Mesothelial cell of epicardium (in vitro differentiated cells): ENCODE results near the gene PEX1. TPM values are rescaled to one million over a fixed set of nuclear protein-coding genes. Genes with fewer than 3 reads are reported as not detected.
A peak's percentile ranks its signal among the peaks of the same experiment; 100 is the strongest.

ENCODE experiments used
- DNase-seq, 2 experiments: peaks; one replicate each; pipeline ENCODE4 v3.0.0; 2021; ENCODE audit warnings: low spot score in 2 of 2; ENCODE audit not compliant: unreplicated experiment in 2 of 2
- H3K27ac Mint-ChIP-seq: 2 replicates; pipeline ENCODE4 v1.8.0; 2021; ENCODE audit warnings: mixed read lengths
- H3K27me3 Mint-ChIP-seq: 2 replicates; pipeline ENCODE4 v1.8.0; 2021; ENCODE audit warnings: low read depth, mixed read lengths
- H3K36me3 Mint-ChIP-seq: 2 replicates; pipeline ENCODE4 v1.8.0; 2021; ENCODE audit warnings: mixed read lengths
- H3K4me1 Mint-ChIP-seq: 2 replicates; pipeline ENCODE4 v1.8.0; 2021; ENCODE audit warnings: mixed read lengths
- H3K4me3 Mint-ChIP-seq: 2 replicates; pipeline ENCODE4 v1.8.0; 2021; ENCODE audit warnings: mild to moderate bottlenecking, moderate library complexity, mixed read lengths
- H3K9me3 Mint-ChIP-seq: 2 replicates; pipeline ENCODE4 v1.8.0; 2021; ENCODE audit warnings: mixed read lengths
- CTCF ChIP-seq: fragments of 200-600 bp; sonication (generic); IDR thresholded peaks from one replicate; pipeline ENCODE4 v1.5.0; 2021; ENCODE audit warnings: antibody characterized with exemption; ENCODE audit not compliant: unreplicated experiment
- total RNA-seq: library from RNA; stranded (reverse); gene quantifications from 3 replicates; pipeline ENCODE4 v1.2.1, GENCODE V29; 2021

The PEX1 gene
- total RNA-seq, 1 donor from 2014 or later: 22.9 TPM

- TF ChIP-seq CTCF: no peak
- DNase-seq: no peak
- Mint-ChIP-seq H3K27me3 (no peaks in the 10 kb centered on the region), H3K36me3 (peaks cover 34% of the 10 kb centered on the region), H3K4me3 (no peak overlapping the region), H3K4me1 (peaks cover 11% of the 10 kb centered on the region), H3K27ac (no peak overlapping the region), H3K9me3 (no peaks in the 10 kb centered on the region)
These were observed 6.3 kb upstream of the PEX1 start for GRCh38 chr7:92534572-92534971.

- H3K4me1 Mint-ChIP-seq: peaks cover 24% of the 10 kb centered on the region
- H3K27ac Mint-ChIP-seq: peak overlapping the region; percentile 98
- no peak for TF ChIP-seq CTCF
- H3K4me3 Mint-ChIP-seq: peak overlapping the region; percentile 91
- no peaks in the 10 kb centered on the region for H3K9me3 Mint-ChIP-seq
- no peak for DNase-seq
- H3K36me3 Mint-ChIP-seq: peaks cover 14% of the 10 kb centered on the region
- H3K27me3 Mint-ChIP-seq: peaks cover 2% of the 10 kb centered on the region
These were observed 591 bp upstream of the PEX1 start for GRCh38 chr7:92528958-92529264.

- H3K27me3 Mint-ChIP-seq: peaks cover 2% of the 10 kb centered on the region
- peak overlapping the region; percentile 91 for H3K4me3 Mint-ChIP-seq
These were observed 776 bp downstream of the PEX1 start for GRCh38 chr7:92527300-92528187.

GRCh38 chr7:92523110-92523509, 5.2 kb downstream of the PEX1 start:
- DNase-seq: no peak

More at GRCh38 chr7:92527300-92528187, 776 bp downstream of the PEX1 start:
- Mint-ChIP-seq H3K27ac (peak overlapping the region; percentile 92), H3K9me3 (no peaks in the 10 kb centered on the region), H3K36me3 (peaks cover 6% of the 10 kb centered on the region), H3K4me1 (peaks cover 24% of the 10 kb centered on the region)
- peak; percentile 36 to 64 for DNase-seq
- no peak for TF ChIP-seq CTCF

GRCh38 chr7:92520024-92520423, 8.3 kb downstream of the PEX1 start:
- Mint-ChIP-seq H3K27ac (no peak overlapping the region), H3K36me3 (peaks cover 15% of the 10 kb centered on the region), H3K9me3 (no peaks in the 10 kb centered on the region), H3K4me3 (no peak overlapping the region), H3K27me3 (no peaks in the 10 kb centered on the region), H3K4me1 (no peaks in the 10 kb centered on the region)
- no peak for TF ChIP-seq CTCF
- no peak for DNase-seq

More at GRCh38 chr7:92523110-92523509, 5.2 kb downstream of the PEX1 start:
- H3K9me3 Mint-ChIP-seq: no peaks in the 10 kb centered on the region
- H3K4me1 Mint-ChIP-seq: peaks cover 12% of the 10 kb centered on the region
- H3K4me3 Mint-ChIP-seq: no peak overlapping the region
- H3K36me3 Mint-ChIP-seq: peaks cover 2% of the 10 kb centered on the region
- no peak overlapping the region for H3K27ac Mint-ChIP-seq
- H3K27me3 Mint-ChIP-seq: no peaks in the 10 kb centered on the region
- TF ChIP-seq CTCF: no peak
